GM18520 (cell line): ENCODE data around the gene SMAGP.
"Not testable (repeated sequence)": the region's sequence is repeated elsewhere in the genome, so short reads cannot be mapped to it uniquely, and the experiment has no call there.

Experiments
- ATAC-seq: cut with Tn5 transposase; IDR thresholded peaks from one replicate; pipeline ENCODE4 v1.9.1; 2021; ENCODE audit not compliant: unreplicated experiment

SMAGP gene

GRCh38 chr12:51227112-51227511, 43.1 kb downstream of the SMAGP start:
- not testable (repeated sequence) for ATAC-seq

GRCh38 chr12:51225771-51226170, 44.4 kb downstream of the SMAGP start:
- ATAC-seq: no peak

GRCh38 chr12:51225234-51225633, 45.0 kb downstream of the SMAGP start:
- no peak for ATAC-seq

- ATAC-seq: no peak
Measured at GRCh38 chr12:51224625-51225024, 45.6 kb downstream of the SMAGP start.

GRCh38 chr12:51222461-51222860, 47.8 kb downstream of the SMAGP start:
- ATAC-seq: no peak

- ATAC-seq: not testable (repeated sequence)
Measured at GRCh38 chr12:51219857-51220256, 50.4 kb downstream of the SMAGP start.

GRCh38 chr12:51219322-51219721, 50.9 kb downstream of the SMAGP start:
- ATAC-seq: no peak

GRCh38 chr12:51218607-51219161, 51.5 kb downstream of the SMAGP start:
- ATAC-seq: no peak

GRCh38 chr12:51217968-51218606, 52.1 kb downstream of the SMAGP start, which contains the start of gene POU6F1:
Gene POU6F1 (minus strand): TSS chr12:51218062. CDS start chr12:51206836, 11,226 bp downstream.
- ATAC-seq: peak; percentile 68

- ATAC-seq: peak; percentile 20
Measured at GRCh38 chr12:51217133-51217967, 52.9 kb downstream of the SMAGP start.

GRCh38 chr12:51216642-51217041, 53.6 kb downstream of the SMAGP start:
- ATAC-seq: no peak

- ATAC-seq: no peak
Measured at GRCh38 chr12:51214895-51215294, 55.3 kb downstream of the SMAGP start.

GRCh38 chr12:51210690-51211395, 59.4 kb downstream of the SMAGP start:
- ATAC-seq: no peak

- ATAC-seq: no peak
Measured at GRCh38 chr12:51209259-51209658, 61.0 kb downstream of the SMAGP start.

GRCh38 chr12:51208016-51208660, 62.1 kb downstream of the SMAGP start:
- no peak for ATAC-seq

GRCh38 chr12:51205350-51205749, 64.9 kb downstream of the SMAGP start:
- ATAC-seq: no peak

GRCh38 chr12:51202718-51203117, 67.5 kb downstream of the SMAGP start:
- ATAC-seq: no peak

- ATAC-seq: no peak
Measured at GRCh38 chr12:51200806-51201205, 69.4 kb downstream of the SMAGP start.

- ATAC-seq: no peak
Measured at GRCh38 chr12:51200156-51200555, 70.1 kb downstream of the SMAGP start.

- ATAC-seq: no peak
Measured at GRCh38 chr12:51199366-51199945, 70.8 kb downstream of the SMAGP start.
